ENCODE results near the gene DECR2.
A peak's percentile ranks its signal among the peaks of the same experiment; 100 is the strongest.
"Not testable (repeated sequence)": the region's sequence is repeated elsewhere in the genome, so short reads cannot be mapped to it uniquely, and the experiment has no call there.

The DECR2 gene

DNA sequence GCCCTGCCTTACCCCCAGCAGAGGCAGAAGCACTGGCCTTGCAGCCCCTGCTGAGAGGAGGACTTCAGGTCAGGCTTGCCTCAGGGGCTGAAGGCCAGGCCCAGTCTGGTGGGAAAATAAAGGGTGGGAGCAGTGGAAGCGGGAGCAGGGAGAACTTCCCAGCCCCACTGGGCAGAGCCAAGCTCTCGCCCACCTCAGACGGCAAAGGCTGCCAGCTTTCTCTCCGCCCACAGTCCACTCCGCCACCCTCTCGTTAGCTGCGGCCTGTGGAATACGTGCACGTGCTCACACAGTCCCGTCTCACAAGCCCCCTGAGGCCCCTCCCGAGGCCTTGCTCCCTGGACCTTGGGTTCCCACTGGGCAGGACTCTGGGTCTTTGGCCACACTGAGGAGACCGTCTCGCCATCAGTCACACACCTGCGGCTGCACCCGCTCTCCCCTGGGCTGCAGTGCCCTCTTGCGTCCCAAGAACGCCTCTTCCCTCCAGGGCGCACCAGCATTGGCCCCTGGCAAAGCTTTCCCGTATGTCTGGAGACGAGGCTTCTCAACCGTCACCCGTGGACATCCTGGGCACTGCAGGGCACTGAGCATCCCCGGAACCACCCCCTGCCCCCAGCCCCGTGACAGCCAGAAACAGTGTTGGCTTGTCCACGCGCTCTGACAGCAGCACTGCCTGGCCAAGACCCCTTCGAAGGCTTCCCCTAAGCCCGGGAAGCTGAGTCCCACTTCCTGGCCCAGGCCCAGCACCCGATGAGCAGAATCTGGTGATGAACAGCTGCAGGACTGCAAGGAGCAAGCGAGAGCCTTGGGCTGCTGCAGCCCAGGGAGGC, 39.6 kb upstream of the DECR2 start:
- peak; percentile 79 to 86 for DNase-seq
- TF ChIP-seq GATA1 (IDR thresholded peaks at IDR 0.05; ENCODE audit: low read depth, low read length) (no peak), POLR2A (IDR thresholded peaks at IDR 0.05; ENCODE audit: low read length) (no peak)

- DNase-seq = not testable (repeated sequence)
Measured at GRCh38 chr16:362702-362999, 39.0 kb upstream of the DECR2 start.

DNA sequence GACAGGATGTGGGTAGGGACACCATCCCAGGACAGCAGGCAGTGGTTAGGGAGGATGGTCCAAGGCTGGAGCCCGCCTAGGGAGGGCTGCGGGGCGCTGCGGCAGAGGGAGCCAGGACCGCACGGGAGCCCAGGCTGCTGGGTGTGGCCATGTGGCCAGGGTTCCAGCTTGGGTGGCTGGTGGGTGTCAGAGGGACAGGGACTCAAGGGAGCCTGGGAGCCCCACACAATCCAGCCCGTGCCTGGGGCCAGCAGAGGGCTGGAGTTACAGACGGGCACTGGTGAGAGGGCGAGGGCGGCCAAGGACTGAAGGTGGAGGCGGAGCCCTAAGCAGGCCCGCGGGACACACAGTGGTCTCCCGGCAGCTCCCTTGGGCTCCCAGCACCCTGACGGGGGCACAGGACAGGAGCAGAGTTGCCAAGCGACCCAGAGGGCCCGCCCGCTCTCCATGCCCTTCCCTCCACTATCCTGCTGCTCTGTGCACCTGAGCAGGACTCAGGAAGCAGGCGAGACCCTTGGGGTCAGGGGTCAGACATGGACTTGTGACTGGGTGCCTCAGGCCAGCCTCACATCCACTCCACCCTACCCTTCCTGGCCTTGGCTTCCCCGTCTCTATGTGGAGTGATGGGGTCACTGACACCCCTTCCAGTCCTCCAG, 38.4 kb upstream of the DECR2 start:
- TF ChIP-seq POLR2A (IDR thresholded peaks at IDR 0.05; ENCODE audit: low read length) (no peak), GATA1 (IDR thresholded peaks at IDR 0.05; ENCODE audit: low read depth, low read length) (no peak)

DNA sequence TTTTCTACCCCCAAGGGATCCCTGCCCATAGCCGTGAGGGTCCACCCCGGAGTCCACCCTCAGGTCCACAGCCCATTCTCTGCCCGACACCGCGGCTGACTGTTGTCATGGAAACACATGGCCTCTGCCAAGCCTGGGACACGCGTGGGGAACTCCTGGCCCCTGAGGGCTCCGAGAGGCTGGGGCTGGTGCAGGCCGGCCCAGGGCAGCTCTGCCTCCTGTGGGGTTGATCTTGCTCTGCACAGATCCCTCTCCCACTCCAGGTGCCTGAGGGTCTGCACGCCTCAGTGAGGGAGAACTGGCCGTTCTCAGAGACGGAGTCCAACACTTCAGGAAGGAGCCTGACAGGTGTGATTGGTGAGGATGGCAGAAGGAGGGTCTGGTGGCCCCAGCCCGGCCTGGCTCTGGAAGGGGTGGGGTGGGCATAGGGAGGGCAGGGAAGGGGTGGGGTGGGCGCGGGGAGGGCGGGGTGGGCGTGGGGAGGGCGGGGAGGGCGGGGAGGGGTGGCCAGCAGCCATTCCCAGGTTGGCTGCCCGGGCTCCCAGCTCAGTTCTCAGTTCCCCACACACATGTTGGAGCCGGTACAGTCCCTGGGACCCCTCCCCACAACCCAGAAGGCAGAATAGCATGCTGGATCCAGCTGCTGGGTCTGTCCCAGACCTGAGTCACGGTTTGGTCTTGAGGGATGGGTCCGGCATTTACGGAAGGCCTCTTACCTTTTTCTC, 37.8 kb upstream of the DECR2 start:
- no peak for DNase-seq
- no peak for TF ChIP-seq GATA1 (IDR thresholded peaks at IDR 0.05; ENCODE audit: low read depth, low read length)
- no peak for TF ChIP-seq POLR2A (IDR thresholded peaks at IDR 0.05; ENCODE audit: low read length)

More for the DNA sequence above, 38.4 kb upstream of the DECR2 start:
- no peak for DNase-seq

DNA sequence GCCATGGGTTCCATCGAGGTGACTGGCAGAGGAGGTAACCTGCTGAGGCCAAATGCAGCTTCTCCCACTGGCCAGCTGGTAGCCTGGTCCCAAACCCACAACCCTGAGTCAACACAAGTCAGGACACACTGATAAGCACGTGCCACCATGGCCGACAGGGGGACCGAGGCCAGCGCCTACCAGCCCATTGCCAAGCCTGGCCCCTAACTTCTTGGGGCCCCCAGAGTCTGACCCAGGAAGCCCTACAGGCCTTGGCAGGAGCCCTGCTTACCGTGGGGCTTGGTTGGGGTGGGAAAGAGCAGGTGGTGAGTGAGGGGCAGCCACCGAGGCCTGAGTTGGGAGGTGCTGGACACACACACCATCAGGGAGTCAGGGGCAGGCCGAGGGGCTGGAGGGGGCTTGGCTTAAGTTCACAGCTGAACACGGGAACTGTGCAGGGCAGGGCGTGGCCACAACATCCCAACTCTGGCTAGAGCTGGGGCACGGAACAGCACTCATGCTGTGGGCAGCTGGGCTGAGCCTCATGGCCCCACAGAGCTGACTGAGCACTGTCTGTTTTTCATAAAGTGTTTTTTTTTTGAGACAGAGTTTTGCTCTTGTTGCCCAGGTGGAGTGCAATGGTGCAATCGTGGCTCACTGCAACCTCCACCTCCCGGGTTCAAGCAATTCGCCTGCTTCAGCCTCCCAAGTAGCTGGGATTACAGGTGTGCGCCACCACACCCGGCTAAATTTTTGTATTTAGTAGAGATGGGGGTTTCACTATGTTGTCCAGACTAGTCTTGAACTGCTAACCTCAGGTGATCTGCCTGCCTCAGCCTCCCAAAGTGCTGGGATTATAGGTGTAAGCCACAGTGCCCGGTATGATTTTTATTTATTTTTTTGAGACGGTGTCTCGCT, 36.8 kb upstream of the DECR2 start:
- TF ChIP-seq POLR2A (IDR thresholded peaks at IDR 0.05; ENCODE audit: low read length) = no peak
- no peak for TF ChIP-seq GATA1 (IDR thresholded peaks at IDR 0.05; ENCODE audit: low read depth, low read length)
- DNase-seq = peak in 1 of 2 experiments; percentile 64

DNA sequence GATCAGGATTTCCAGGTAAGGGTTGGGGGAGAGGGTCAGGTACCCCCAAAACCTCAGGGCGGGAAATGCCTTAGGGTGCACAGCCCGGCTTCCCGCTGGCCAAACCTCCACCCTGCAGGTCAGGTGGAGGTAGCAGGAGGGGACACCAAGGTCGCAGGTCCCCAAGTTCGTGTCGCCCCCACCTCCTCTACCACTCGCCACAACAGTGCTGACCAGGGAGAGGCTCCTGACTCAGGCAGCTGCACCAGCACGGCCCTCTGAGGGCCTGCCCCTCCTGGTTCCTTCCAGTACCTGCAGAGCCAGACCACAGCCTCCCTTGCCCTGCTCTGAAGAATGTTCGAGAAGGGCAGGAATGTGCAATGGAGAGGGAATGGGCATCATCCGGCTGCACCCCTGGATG, 35.2 kb upstream of the DECR2 start:
- DNase-seq = no peak

GRCh38 chr16:367333-367903, 34.3 kb upstream of the DECR2 start:
- DNase-seq = no peak
- TF ChIP-seq GATA1 (IDR thresholded peaks at IDR 0.05; ENCODE audit: low read depth, low read length) = no peak
- TF ChIP-seq POLR2A (IDR thresholded peaks at IDR 0.05; ENCODE audit: low read length) = no peak

More for the DNA sequence above, 35.2 kb upstream of the DECR2 start:
- TF ChIP-seq GATA1 (IDR thresholded peaks at IDR 0.05; ENCODE audit: low read depth, low read length) (no peak), POLR2A (IDR thresholded peaks at IDR 0.05; ENCODE audit: low read length) (no peak)

- no peak for TF ChIP-seq POLR2A (IDR thresholded peaks at IDR 0.05; ENCODE audit: low read length)
- no peak for TF ChIP-seq GATA1 (IDR thresholded peaks at IDR 0.05; ENCODE audit: low read depth, low read length)
- no peak for DNase-seq
Measured at GRCh38 chr16:368388-369158, 33.1 kb upstream of the DECR2 start.

DNA sequence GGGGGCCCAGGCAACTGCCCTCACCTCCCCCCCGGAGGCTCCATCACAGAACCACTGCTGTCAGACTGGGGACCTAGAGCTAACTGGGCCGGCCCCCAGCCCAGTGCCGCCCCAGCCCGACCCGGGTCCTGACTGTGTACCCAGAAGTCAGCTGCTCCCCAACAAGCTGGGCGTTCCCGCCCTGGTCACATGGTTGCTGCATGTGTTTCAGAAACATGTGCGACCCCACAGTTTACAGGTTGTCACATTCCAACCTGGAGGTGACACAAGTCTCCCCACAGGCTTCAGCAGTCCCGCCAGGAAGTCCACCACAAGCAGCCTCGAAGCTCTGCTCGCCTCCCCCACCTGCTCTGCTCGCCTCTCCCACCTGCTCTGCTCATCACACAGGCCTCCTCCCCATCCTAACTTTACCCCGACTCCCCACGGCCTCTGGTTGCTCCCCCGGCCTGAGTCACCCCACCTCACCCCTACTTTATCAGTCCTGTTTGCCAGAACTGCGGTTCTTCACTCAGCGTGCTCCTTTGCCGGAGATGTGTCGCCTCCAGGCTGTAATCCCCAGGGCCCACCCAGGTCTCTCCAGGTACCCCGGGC, 32.3 kb upstream of the DECR2 start:
- DNase-seq = peak in 1 of 2 experiments; percentile 38
- TF ChIP-seq POLR2A (IDR thresholded peaks at IDR 0.05; ENCODE audit: low read length) (no peak), GATA1 (IDR thresholded peaks at IDR 0.05; ENCODE audit: low read depth, low read length) (no peak)

DNA sequence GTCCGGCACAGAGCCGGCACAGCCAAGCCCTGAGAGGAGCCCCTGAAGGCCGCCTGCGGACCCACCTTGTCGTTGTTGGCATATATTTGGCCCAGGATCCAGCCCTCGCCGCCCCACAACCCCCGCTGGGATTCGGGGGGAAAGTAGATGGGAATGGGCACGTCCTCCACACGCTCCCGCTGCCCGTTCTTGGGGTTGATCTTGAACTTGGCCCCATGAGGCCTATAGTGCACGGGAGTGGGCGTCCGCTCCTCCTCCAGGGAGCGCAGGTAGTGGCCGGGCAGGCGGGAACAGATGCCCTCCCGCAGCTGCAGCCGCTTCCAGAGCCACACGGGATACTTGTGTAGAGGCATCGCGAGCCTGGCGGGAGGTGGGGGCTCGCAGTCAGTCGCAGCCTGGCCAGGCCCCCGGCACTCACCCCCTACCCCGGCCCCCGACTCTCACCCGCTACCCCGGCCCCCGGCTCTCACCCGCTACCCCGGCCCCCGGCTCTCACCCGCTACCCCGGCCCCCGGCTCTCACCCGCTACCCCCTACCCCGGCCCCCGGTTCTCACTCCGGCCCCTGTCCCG, 31.7 kb upstream of the DECR2 start:
- DNase-seq = no peak
- TF ChIP-seq POLR2A (IDR thresholded peaks at IDR 0.05; ENCODE audit: low read length) (no peak), GATA1 (IDR thresholded peaks at IDR 0.05; ENCODE audit: low read depth, low read length) (no peak)

DNA sequence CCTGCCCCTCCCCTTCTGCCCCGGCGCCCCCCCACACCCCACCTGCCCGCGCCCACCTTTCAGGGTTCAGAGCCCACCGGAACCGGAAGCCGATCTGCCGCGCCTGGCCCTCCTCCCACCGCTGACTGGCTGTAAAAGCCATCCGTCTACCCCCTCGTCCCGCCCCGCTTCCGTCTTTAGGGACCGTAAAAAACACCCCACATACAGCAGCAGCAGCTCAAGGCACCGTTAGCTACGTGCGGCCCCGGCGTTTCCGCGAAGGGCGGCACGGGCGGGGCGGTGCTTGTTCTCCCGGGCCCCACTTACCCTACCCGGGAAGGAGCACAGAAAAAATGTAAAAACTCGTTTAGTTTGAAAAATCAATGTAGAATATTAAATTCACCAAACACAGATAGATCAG, 31.2 kb upstream of the DECR2 start, which contains the start of gene MRPL28:
Gene MRPL28 (minus strand): TSS at position 96 of the 400 bp plus-strand sequence. CDS start 320 bp downstream, outside the sequence.
- TF ChIP-seq GATA1 (IDR thresholded peaks at IDR 0.05; ENCODE audit: low read depth, low read length) (no peak), POLR2A (IDR thresholded peaks at IDR 0.05; ENCODE audit: low read length) (peak; percentile 41)
- peak; percentile 96 to 97 for DNase-seq

GRCh38 chr16:370979-371514, 30.6 kb upstream of the DECR2 start:
- no peak for TF ChIP-seq POLR2A (IDR thresholded peaks at IDR 0.05; ENCODE audit: low read length)
- TF ChIP-seq GATA1 (IDR thresholded peaks at IDR 0.05; ENCODE audit: low read depth, low read length) = no peak
- DNase-seq = no peak
